CD14-positive monocyte (primary cell): ENCODE measurements around the gene NUMB. TPM values are rescaled to one million over a fixed set of nuclear protein-coding genes. Genes with fewer than 3 reads are reported as not detected.

ENCODE experiments used
- DNase-seq, 3 donors: peaks; one replicate each; pipeline ENCODE4 v3.0.0-alpha.2; 2011 to 2022
- H2AFZ ChIP-seq: 2 replicates; pipeline ENCODE4 v1.6.0; 2012; ENCODE audit warnings: mild to moderate bottlenecking, low read depth, low read length, inconsistent platforms; ENCODE audit not compliant: insufficient read depth, poor library complexity, severe bottlenecking
- H3K27ac ChIP-seq, 2 donors: 1 replicate in 1 of 2; 2 replicates in 1 of 2; pipeline ENCODE4 v1.5.1; 2012 to 2013; ENCODE audit warnings: low read length in 2 of 2, control low read depth in 1 of 2, inconsistent platforms in 1 of 2, low read depth in 1 of 2, mild to moderate bottlenecking in 1 of 2
- H3K27me3 ChIP-seq, 2 donors: one replicate each; pipeline versions ENCODE4 v1.6.0 to v1.6.1; 2011 to 2013; ENCODE audit warnings: low read length in 2 of 2; ENCODE audit not compliant: control insufficient read depth in 2 of 2, insufficient read depth in 2 of 2
- H3K36me3 ChIP-seq, 2 donors: replicated peaks in 1 of 2; 1 replicate in 1 of 2; 2 replicates in 1 of 2; pipeline versions ENCODE4 v1.5.1 to v1.6.1; 2012 to 2013; ENCODE audit warnings: low read length in 2 of 2, control low read depth in 1 of 2, inconsistent platforms in 1 of 2, mild to moderate bottlenecking in 1 of 2; ENCODE audit not compliant: insufficient read depth in 2 of 2, control insufficient read depth in 1 of 2
- H3K4me1 ChIP-seq, 2 donors: 1 replicate in 1 of 2; 2 replicates in 1 of 2; pipeline versions ENCODE4 v1.5.1 to v1.6.1; 2012 to 2013; ENCODE audit warnings: low read length in 2 of 2, control low read depth in 1 of 2, inconsistent platforms in 1 of 2, mild to moderate bottlenecking in 1 of 2, moderate library complexity in 1 of 2; ENCODE audit not compliant: insufficient read depth in 2 of 2, control insufficient read depth in 1 of 2
- H3K4me2 ChIP-seq: replicated peaks from 2 replicates; pipeline ENCODE3; 2012; ENCODE audit warnings: low read length, moderate library complexity, mild to moderate bottlenecking; ENCODE audit not compliant: poor library complexity, severe bottlenecking; ENCODE audit errors: extremely low read depth
- H3K4me3 ChIP-seq, 3 experiments: fragments of 200-600 bp in 1 of 3; sonication (generic) in 1 of 3; replicated peaks in 1 of 3; 1 replicate in 2 of 3; 2 replicates in 1 of 3; pipeline ENCODE4 v1.5.1; 2011 to 2013; ENCODE audit warnings: low read length in 3 of 3, mild to moderate bottlenecking in 3 of 3, control low read depth in 2 of 3, low read depth in 2 of 3, inconsistent platforms in 1 of 3, moderate library complexity in 1 of 3
- H3K79me2 ChIP-seq: 2 replicates; pipeline ENCODE4 v1.6.0; 2012; ENCODE audit warnings: mild to moderate bottlenecking, control low read depth, inconsistent platforms, low read length, moderate library complexity; ENCODE audit not compliant: insufficient read depth
- H3K9ac ChIP-seq: 2 replicates; pipeline ENCODE4 v1.6.0; 2017; ENCODE audit warnings: low read length, mild to moderate bottlenecking; ENCODE audit not compliant: insufficient read depth, poor library complexity, severe bottlenecking
- H3K9me3 ChIP-seq, 2 donors: replicated peaks in 1 of 2; 1 replicate in 1 of 2; 2 replicates in 1 of 2; pipeline versions ENCODE4 v1.5.1 to v1.6.1; 2012 to 2013; ENCODE audit warnings: low read length in 2 of 2, control low read depth in 1 of 2; ENCODE audit not compliant: control insufficient read depth in 1 of 2, insufficient read depth in 1 of 2
- H4K20me1 ChIP-seq: 2 replicates; pipeline ENCODE4 v1.6.0; 2012; ENCODE audit warnings: mild to moderate bottlenecking, low read length, control low read depth, moderate library complexity; ENCODE audit not compliant: insufficient read depth
- H3K27ac Mint-ChIP-seq, 7 donors: one replicate each; pipeline ENCODE4 v1.8.0; 2020; ENCODE audit warnings: mild to moderate bottlenecking in 7 of 7, mixed read lengths in 7 of 7, moderate library complexity in 6 of 7, inconsistent platforms in 2 of 7
- H3K27me3 Mint-ChIP-seq, 3 donors: one replicate each; pipeline ENCODE4 v1.8.0; 2021 to 2022; ENCODE audit warnings: low read depth in 3 of 3, mild to moderate bottlenecking in 3 of 3, mixed read lengths in 3 of 3, moderate library complexity in 3 of 3, inconsistent platforms in 1 of 3
- H3K36me3 Mint-ChIP-seq, 2 donors: one replicate each; pipeline ENCODE4 v1.8.0; 2020; ENCODE audit warnings: mixed read lengths in 2 of 2, inconsistent platforms in 1 of 2, mild to moderate bottlenecking in 1 of 2
- H3K4me1 Mint-ChIP-seq: one replicate; pipeline ENCODE4 v1.8.0; 2020; ENCODE audit warnings: mild to moderate bottlenecking, mixed read lengths
- H3K4me3 Mint-ChIP-seq, 2 donors: one replicate each; pipeline ENCODE4 v1.8.0; 2020; ENCODE audit warnings: mild to moderate bottlenecking in 2 of 2, mixed read lengths in 2 of 2, moderate library complexity in 1 of 2
- H3K9me3 Mint-ChIP-seq, 7 donors: one replicate each; pipeline ENCODE4 v1.8.0; 2020 to 2022; ENCODE audit warnings: mixed read lengths in 7 of 7, mild to moderate bottlenecking in 6 of 7, moderate library complexity in 6 of 7, inconsistent platforms in 2 of 7
- WGBS: methylation state at CpG from one replicate; pipeline ENCODE4 v1.1.5; 2013; ENCODE audit warnings: missing lambda C conversion rate; ENCODE audit not compliant: insufficient coverage; 5-methylcytosine and 5-hydroxymethylcytosine counted together
- intact Hi-C, 2 donors: fragments of 100-400 bp; cut with micrococcal nuclease; formaldehyde crosslinking; loops; one replicate each; pipeline versions ENCODE4 v1.15.0 to v1.15.1; 2023
- polyA plus RNA-seq, 3 donors: library from polyadenylated mRNA; depleted of rRNA in 1 of 3; unstranded in 2 of 3; stranded (reverse) in 1 of 3; fragments of 300-500 nt in 2 of 3; fragments of >200 nt in 1 of 3; fragmentation: Illumina TruSeq in 2 of 3; gene quantifications; 1 replicate in 2 of 3; 2 replicates in 1 of 3; pipeline ENCODE4 v1.2.3, GENCODE V29; 2012 to 2021
- TF ChIP-seq, protein P1 (sequence below): fragments of 200-600 bp; IDR thresholded peaks from one replicate; pipeline ENCODE4 v1.8.0; 2022; ENCODE audit warnings: antibody characterized with exemption, mild to moderate bottlenecking

NUMB gene
- polyA plus RNA-seq, 3 donors: 83.4 to 223 (median 126) TPM

DNA sequence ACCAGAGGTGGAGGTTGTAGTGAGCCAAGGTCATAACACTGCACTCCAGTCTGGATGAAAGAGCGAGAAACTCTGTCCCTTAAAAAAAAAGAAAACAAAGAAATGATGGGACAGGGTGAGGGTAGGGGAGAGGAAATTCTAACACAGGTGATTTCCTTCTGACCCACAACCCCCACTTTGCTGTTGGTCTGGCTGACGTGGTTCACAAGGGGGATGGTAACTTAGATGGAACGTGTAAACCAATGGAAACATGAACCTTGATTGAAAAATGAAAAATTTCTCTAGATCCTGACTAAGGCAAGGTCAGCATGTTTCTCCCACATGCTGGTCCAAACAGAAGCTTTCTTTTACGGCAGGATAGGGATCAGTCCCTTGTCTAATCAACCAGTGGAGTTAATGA, 16.6 kb upstream of the NUMB start:
- Histone ChIP-seq H3K36me3 (no peaks in the 10 kb centered on the region), H3K27me3 (no peaks in the 10 kb centered on the region), H3K9me3 (no peaks in the 10 kb centered on the region), H2AFZ (no peak overlapping the region), H3K4me3 (no peak overlapping the region), H3K27ac (no peak overlapping the region), H3K4me2 (no peak overlapping the region), H3K79me2 (peaks cover 3% of the 10 kb centered on the region), H4K20me1 (no peaks in the 10 kb centered on the region), H3K9ac (no peak overlapping the region), H3K4me1 (peaks cover 16 to 30% of the 10 kb centered on the region in 2 donors)
- TF ChIP-seq, protein P1, sequence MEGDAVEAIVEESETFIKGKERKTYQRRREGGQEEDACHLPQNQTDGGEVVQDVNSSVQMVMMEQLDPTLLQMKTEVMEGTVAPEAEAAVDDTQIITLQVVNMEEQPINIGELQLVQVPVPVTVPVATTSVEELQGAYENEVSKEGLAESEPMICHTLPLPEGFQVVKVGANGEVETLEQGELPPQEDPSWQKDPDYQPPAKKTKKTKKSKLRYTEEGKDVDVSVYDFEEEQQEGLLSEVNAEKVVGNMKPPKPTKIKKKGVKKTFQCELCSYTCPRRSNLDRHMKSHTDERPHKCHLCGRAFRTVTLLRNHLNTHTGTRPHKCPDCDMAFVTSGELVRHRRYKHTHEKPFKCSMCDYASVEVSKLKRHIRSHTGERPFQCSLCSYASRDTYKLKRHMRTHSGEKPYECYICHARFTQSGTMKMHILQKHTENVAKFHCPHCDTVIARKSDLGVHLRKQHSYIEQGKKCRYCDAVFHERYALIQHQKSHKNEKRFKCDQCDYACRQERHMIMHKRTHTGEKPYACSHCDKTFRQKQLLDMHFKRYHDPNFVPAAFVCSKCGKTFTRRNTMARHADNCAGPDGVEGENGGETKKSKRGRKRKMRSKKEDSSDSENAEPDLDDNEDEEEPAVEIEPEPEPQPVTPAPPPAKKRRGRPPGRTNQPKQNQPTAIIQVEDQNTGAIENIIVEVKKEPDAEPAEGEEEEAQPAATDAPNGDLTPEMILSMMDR: no peak
- H3K36me3 Mint-ChIP-seq: no peaks in the 10 kb centered on the region
- H3K9me3 Mint-ChIP-seq: peaks cover 0 to 1% (median 0%) of the 10 kb centered on the region in 7 donors
- WGBS: no CpG with 5 or more reads among the region's 4 CpGs
- intact Hi-C loops: loop anchor here (5.0 to 10.0 kb wide), 3 partner anchors 60 to 178 kb away; no protein-coding TSS in a partner anchor
- peaks cover 0 to 3% (median 0%) of the 10 kb centered on the region in 3 donors for H3K27me3 Mint-ChIP-seq
- no peak overlapping the region for H3K4me3 Mint-ChIP-seq
- no peak for DNase-seq
- H3K27ac Mint-ChIP-seq: peak overlapping the region in 4 of 7 donors; percentile 1 to 79 (median 32)
- H3K4me1 Mint-ChIP-seq: peaks cover 24% of the 10 kb centered on the region

GRCh38 chr14:73472185-73473114, 14.1 kb upstream of the NUMB start:
- peaks cover 15 to 40% of the 10 kb centered on the region in 2 donors for H3K4me1 ChIP-seq
- H3K36me3 ChIP-seq: no peaks in the 10 kb centered on the region
- 89% methylated on average over 5 of the region's 18 CpGs for WGBS
- no peak overlapping the region for H3K9ac ChIP-seq
- H2AFZ ChIP-seq: no peak overlapping the region
- intact Hi-C loops: loop anchor here (2.0 to 10.0 kb wide), 4 partner anchors 18 to 175 kb away; no protein-coding TSS in a partner anchor
- peaks cover 30% of the 10 kb centered on the region for H3K4me1 Mint-ChIP-seq
- no peaks in the 10 kb centered on the region for H3K9me3 ChIP-seq
- peak overlapping the region in 2 of 7 donors; percentile 32 to 59 for H3K27ac Mint-ChIP-seq
- no peak overlapping the region for H3K4me3 Mint-ChIP-seq
- no peak overlapping the region for H3K27ac ChIP-seq
- no peak overlapping the region for H3K4me2 ChIP-seq
- DNase-seq: peak; percentile 64 to 79 (median 75)
- H3K4me3 ChIP-seq: no peak overlapping the region
- H3K27me3 ChIP-seq: no peaks in the 10 kb centered on the region
- TF ChIP-seq, protein P1: peak; percentile 79
- H3K9me3 Mint-ChIP-seq: no peaks in the 10 kb centered on the region
- H3K27me3 Mint-ChIP-seq: peaks cover 0 to 3% (median 0%) of the 10 kb centered on the region in 3 donors
- H4K20me1 ChIP-seq: no peaks in the 10 kb centered on the region
- H3K79me2 ChIP-seq: peaks cover 3% of the 10 kb centered on the region
- no peaks in the 10 kb centered on the region for H3K36me3 Mint-ChIP-seq
